ENCODE measurements around the gene TRPM1.

The TRPM1 gene

GRCh38 chr15:31101262-31102038 lies at the start of gene TRPM1:
Gene TRPM1 (minus strand): TSS chr15:31101725. CDS start chr15:31081355, 20,370 bp downstream.
- DNase-seq = peak; percentile 9 to 38 (median 20)

- DNase-seq = no peak
These were observed 49.3 kb upstream of the TRPM1 start for GRCh38 chr15:31150732-31151231.

- no peak for DNase-seq
These were observed 48.5 kb upstream of the TRPM1 start for GRCh38 chr15:31149987-31150386.

- DNase-seq = no peak
These were observed 47.6 kb upstream of the TRPM1 start for GRCh38 chr15:31149088-31149505.

GRCh38 chr15:31148297-31149087 lies 47.0 kb upstream of the TRPM1 start:
- peak; percentile 20 to 57 (median 28) for DNase-seq

GRCh38 chr15:31147944-31148296 lies 46.4 kb upstream of the TRPM1 start:
- no peak for DNase-seq

- no peak for DNase-seq
These were observed 45.9 kb upstream of the TRPM1 start for GRCh38 chr15:31147456-31147855.

- no peak for DNase-seq
These were observed 43.9 kb upstream of the TRPM1 start for GRCh38 chr15:31145271-31145911.

GRCh38 chr15:31141792-31142191 lies 40.3 kb upstream of the TRPM1 start:
- no peak for DNase-seq

- no peak for DNase-seq
These were observed 35.2 kb upstream of the TRPM1 start for GRCh38 chr15:31136607-31137328.

- peak in 1 of 3 experiments; percentile 18 for DNase-seq
These were observed 34.5 kb upstream of the TRPM1 start for GRCh38 chr15:31136016-31136415.

- DNase-seq = no peak
These were observed 34.0 kb upstream of the TRPM1 start for GRCh38 chr15:31135523-31135922.

GRCh38 chr15:31133890-31134289 lies 32.4 kb upstream of the TRPM1 start:
- no peak for DNase-seq

- no peak for DNase-seq
These were observed 30.4 kb upstream of the TRPM1 start for GRCh38 chr15:31131853-31132375.

- no peak for DNase-seq
These were observed 29.2 kb upstream of the TRPM1 start for GRCh38 chr15:31130576-31131237.

GRCh38 chr15:31129769-31130303 lies 28.3 kb upstream of the TRPM1 start:
- no peak for DNase-seq

- DNase-seq = peak; percentile 39 to 74 (median 54)
These were observed 27.6 kb upstream of the TRPM1 start for GRCh38 chr15:31128919-31129768.

GRCh38 chr15:31128477-31128876 lies 27.0 kb upstream of the TRPM1 start:
- no peak for DNase-seq

GRCh38 chr15:31127596-31128261 lies 26.2 kb upstream of the TRPM1 start:
- no peak for DNase-seq

- peak in 1 of 3 experiments; percentile 13 for DNase-seq
These were observed 23.5 kb upstream of the TRPM1 start for GRCh38 chr15:31125061-31125460.

All from NCI-H1417 (cell line).